GM12872 (cell line): ENCODE measurements around the gene TLDC2.

ENCODE experiments used
- CTCF ChIP-seq: IDR thresholded peaks from 3 replicates; pipeline ENCODE4 v1.5.1; 2011; ENCODE audit warnings: low read depth, mild to moderate bottlenecking, low read length, moderate library complexity; ENCODE audit not compliant: insufficient read depth

The TLDC2 gene

DNA sequence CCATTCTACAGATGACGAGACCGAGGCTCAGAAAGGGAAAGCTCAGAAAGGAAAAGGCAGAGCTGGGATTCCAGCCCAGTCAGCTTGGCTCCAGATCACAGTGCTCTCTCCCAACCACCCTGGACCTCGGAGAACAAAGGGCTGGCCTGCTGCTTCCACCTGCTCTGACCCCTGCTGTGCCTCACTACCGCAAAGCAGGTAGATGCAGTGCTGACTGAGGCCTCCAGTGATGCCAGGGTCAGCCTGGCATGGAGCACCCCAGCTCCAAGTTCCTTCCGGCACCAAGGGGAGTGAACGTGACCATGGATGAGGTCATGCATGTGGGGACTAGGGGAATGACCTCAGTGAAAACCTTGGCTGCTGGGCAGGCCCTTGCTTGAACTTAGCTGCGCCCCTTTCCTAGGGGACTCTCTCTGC lies 20.7 kb upstream of the TLDC2 start:
- no peak for TF ChIP-seq CTCF

DNA sequence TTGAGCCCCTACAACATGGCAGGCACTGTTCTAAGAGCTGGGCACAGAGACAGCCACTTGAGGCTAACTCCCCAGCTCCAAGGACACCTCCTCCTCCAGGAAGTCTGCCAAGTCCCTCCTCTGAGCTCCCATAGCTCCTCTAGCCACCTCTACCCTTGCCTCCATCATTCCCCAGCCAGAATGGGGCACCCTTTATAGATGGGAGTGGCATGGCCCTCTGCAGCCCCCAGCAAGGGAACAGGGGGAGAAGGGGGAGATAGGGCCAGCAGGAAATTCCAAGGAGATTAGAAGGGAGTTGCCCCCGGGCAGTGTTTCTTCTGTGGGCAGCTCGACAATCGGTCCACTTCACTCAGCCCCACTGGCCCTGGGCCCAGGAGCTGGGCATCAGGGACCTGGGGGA lies 19.7 kb upstream of the TLDC2 start:
- no peak for TF ChIP-seq CTCF

DNA sequence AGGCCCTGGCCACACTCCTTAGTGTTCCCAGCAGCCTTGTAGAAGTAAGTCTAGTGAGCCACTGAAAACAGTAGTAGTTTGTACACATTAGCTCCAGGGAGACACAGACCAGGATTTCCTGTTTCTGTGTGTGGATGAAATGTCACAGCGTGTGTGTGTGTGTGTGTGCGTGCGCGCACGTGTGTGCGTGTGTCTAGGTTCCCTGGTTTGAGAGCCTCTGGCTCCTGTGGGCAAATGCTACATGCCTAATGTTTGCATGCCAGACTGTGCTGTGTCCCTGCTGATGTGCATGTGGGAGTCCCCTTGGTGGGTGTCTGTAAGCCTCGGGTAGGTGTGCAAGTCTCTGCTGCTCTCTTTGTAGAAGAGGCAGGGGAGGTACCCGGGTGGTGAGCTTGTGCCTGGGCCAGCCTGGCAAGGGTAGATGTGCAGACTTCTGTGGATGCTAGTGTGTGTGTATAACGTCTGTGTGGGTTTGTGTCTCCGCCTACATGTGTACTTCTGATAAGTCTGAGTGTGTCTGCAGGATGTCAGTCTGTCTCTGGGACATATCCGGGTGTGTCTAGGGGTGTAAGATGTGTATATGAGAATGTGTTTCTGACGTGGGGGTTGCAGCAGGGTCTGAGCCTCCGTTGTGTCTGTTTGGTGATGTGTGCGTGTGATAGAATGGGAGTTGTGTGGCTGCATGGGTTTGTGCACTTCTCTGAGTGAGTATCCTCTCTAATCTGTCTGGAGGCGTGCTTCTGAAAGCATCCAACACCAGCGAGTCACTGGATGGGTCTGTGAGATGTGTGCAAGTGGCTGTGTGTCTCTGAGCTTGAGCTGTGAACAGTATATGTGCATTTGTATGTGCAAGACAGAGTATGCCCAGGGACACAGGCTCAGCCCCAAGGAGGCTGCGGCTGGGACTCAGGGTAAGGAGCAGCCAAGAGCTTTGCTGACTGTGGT lies 19.0 kb upstream of the TLDC2 start:
- no peak for TF ChIP-seq CTCF

GRCh38 chr20:36859282-36859555 lies 16.7 kb upstream of the TLDC2 start:
- TF ChIP-seq CTCF, result no peak

DNA sequence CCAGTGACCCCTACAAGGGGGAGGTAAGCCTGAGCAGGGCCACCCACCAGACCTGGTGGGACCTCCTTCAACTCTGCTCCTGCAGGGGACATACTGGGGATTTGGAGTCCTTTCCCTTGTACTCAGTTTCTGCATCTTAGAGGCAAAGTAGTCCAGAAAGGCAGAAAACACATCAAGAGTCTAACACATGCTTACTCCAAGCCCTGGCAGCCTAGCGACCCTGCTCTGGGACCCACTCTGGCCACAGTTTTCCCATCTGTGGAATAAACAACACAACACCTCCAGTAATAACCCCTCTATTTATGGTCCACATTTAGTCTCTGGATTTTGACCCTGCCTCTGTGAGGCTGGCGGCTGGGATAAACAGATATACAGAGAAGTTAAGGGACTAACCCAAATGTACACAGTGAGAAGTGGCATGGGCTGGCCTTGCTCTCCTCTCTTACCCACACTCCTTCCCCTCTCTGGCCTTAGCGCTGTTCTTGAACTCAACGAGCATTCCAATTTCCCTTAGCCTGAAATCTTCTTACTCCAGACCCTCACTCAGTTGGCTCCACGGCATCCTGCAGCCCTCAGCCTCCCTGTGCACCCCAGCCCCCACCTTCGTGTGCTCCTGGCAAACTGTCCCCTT lies 16.1 kb upstream of the TLDC2 start:
- TF ChIP-seq CTCF, result no peak

DNA sequence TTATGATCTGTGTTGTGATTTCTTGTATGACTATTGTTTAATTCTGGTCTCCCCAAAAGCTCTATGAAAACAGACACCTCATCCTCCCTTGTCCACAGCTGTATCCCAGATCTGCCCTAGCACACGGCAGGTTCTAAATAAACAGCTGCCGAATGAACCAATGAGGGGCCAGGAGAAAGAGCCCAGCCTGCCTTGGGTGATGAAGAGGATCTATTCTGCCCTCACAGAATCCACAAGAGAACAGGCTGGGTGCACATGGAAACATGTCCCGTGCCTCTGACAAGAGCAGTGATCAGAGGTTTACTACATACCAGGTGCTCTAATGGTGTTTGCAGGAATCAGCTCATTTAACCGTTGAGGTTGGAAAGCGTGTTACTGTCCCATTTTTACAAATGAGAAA lies 15.6 kb upstream of the TLDC2 start:
- no peak for TF ChIP-seq CTCF

GRCh38 chr20:36860811-36861624 lies 14.9 kb upstream of the TLDC2 start:
- TF ChIP-seq CTCF, result no peak
